Neuron (in vitro differentiated cells): Measurements from ENCODE around the gene HSD17B8.

Source experiments
- H2AFZ ChIP-seq: one replicate; pipeline ENCODE4 v1.6.1; 2013; ENCODE audit warnings: low read depth, mild to moderate bottlenecking, inconsistent platforms, low read length, moderate library complexity
- H3K27me3 ChIP-seq: one replicate; pipeline ENCODE4 v1.6.1; 2013; ENCODE audit warnings: low read length; ENCODE audit not compliant: insufficient read depth
- H3K36me3 ChIP-seq: one replicate; pipeline ENCODE4 v1.6.1; 2013; ENCODE audit warnings: low read length; ENCODE audit not compliant: insufficient read depth
- H3K4me1 ChIP-seq: one replicate; pipeline ENCODE4 v1.6.1; 2013; ENCODE audit warnings: low read length; ENCODE audit not compliant: insufficient read depth
- H3K4me3 ChIP-seq: 2 replicates; pipeline ENCODE4 v1.5.1; 2013; ENCODE audit warnings: mild to moderate bottlenecking, low read length, moderate library complexity
- H3K9me3 ChIP-seq: one replicate; pipeline ENCODE4 v1.6.1; 2013; ENCODE audit warnings: low read length

The HSD17B8 gene

GRCh38 chr6:33175436-33176069, 28.9 kb upstream of the HSD17B8 start:
- H3K9me3 ChIP-seq = no peaks in the 10 kb centered on the region
- no peak overlapping the region for H3K4me3 ChIP-seq
- no peak overlapping the region for H2AFZ ChIP-seq

GRCh38 chr6:33176906-33177305, 27.5 kb upstream of the HSD17B8 start:
- no peak overlapping the region for H2AFZ ChIP-seq
- no peaks in the 10 kb centered on the region for H3K27me3 ChIP-seq
- no peaks in the 10 kb centered on the region for H3K4me1 ChIP-seq
- H3K4me3 ChIP-seq = no peak overlapping the region
- no peaks in the 10 kb centered on the region for H3K36me3 ChIP-seq
- H3K9me3 ChIP-seq = no peaks in the 10 kb centered on the region

More at GRCh38 chr6:33175436-33176069, 28.9 kb upstream of the HSD17B8 start:
- Histone ChIP-seq H3K36me3 (no peaks in the 10 kb centered on the region), H3K27me3 (no peaks in the 10 kb centered on the region), H3K4me1 (no peaks in the 10 kb centered on the region)

- no peaks in the 10 kb centered on the region for H3K9me3 ChIP-seq
- no peak overlapping the region for H2AFZ ChIP-seq
- no peak overlapping the region for H3K4me3 ChIP-seq
- no peaks in the 10 kb centered on the region for H3K27me3 ChIP-seq
- no peaks in the 10 kb centered on the region for H3K36me3 ChIP-seq
- no peaks in the 10 kb centered on the region for H3K4me1 ChIP-seq
These were observed 26.7 kb upstream of the HSD17B8 start for GRCh38 chr6:33177552-33178446.

- H3K27me3 ChIP-seq = no peaks in the 10 kb centered on the region
These were observed 25.5 kb upstream of the HSD17B8 start for GRCh38 chr6:33178755-33179475.

GRCh38 chr6:33181141-33181540, 23.3 kb upstream of the HSD17B8 start:
- Histone ChIP-seq H3K36me3 (no peaks in the 10 kb centered on the region), H3K4me3 (no peak overlapping the region), H3K9me3 (no peaks in the 10 kb centered on the region), H2AFZ (no peak overlapping the region), H3K4me1 (no peaks in the 10 kb centered on the region), H3K27me3 (peaks cover 2% of the 10 kb centered on the region)

More at GRCh38 chr6:33178755-33179475, 25.5 kb upstream of the HSD17B8 start:
- H3K4me1 ChIP-seq = no peaks in the 10 kb centered on the region
- no peaks in the 10 kb centered on the region for H3K9me3 ChIP-seq
- H3K36me3 ChIP-seq = no peaks in the 10 kb centered on the region
- no peak overlapping the region for H3K4me3 ChIP-seq
- H2AFZ ChIP-seq = no peak overlapping the region

- H3K9me3 ChIP-seq = no peaks in the 10 kb centered on the region
- H3K36me3 ChIP-seq = no peaks in the 10 kb centered on the region
- peaks cover 2% of the 10 kb centered on the region for H3K27me3 ChIP-seq
- no peak overlapping the region for H3K4me3 ChIP-seq
- no peaks in the 10 kb centered on the region for H3K4me1 ChIP-seq
- no peak overlapping the region for H2AFZ ChIP-seq
These were observed 21.3 kb upstream of the HSD17B8 start for GRCh38 chr6:33183071-33183683.

GRCh38 chr6:33185190-33185589, 19.3 kb upstream of the HSD17B8 start:
- peaks cover 2% of the 10 kb centered on the region for H3K27me3 ChIP-seq
- H3K9me3 ChIP-seq = no peaks in the 10 kb centered on the region
- no peaks in the 10 kb centered on the region for H3K4me1 ChIP-seq
- no peaks in the 10 kb centered on the region for H3K36me3 ChIP-seq
- H3K4me3 ChIP-seq = no peak overlapping the region
- no peak overlapping the region for H2AFZ ChIP-seq

- H3K36me3 ChIP-seq = no peaks in the 10 kb centered on the region
- no peak overlapping the region for H3K4me3 ChIP-seq
- H2AFZ ChIP-seq = no peak overlapping the region
- H3K9me3 ChIP-seq = no peaks in the 10 kb centered on the region
- peaks cover 2% of the 10 kb centered on the region for H3K27me3 ChIP-seq
- H3K4me1 ChIP-seq = no peaks in the 10 kb centered on the region
These were observed 18.7 kb upstream of the HSD17B8 start for GRCh38 chr6:33185654-33186187.

GRCh38 chr6:33187809-33188208, 16.6 kb upstream of the HSD17B8 start:
- Histone ChIP-seq H3K4me3 (no peak overlapping the region), H3K27me3 (peaks cover 2% of the 10 kb centered on the region), H3K36me3 (no peaks in the 10 kb centered on the region)

GRCh38 chr6:33189164-33189563, 15.3 kb upstream of the HSD17B8 start:
- H3K36me3 ChIP-seq = peaks cover 5% of the 10 kb centered on the region
- no peak overlapping the region for H3K4me3 ChIP-seq
- H3K4me1 ChIP-seq = peaks cover 9% of the 10 kb centered on the region
- H3K9me3 ChIP-seq = no peaks in the 10 kb centered on the region
- H3K27me3 ChIP-seq = peaks cover 2% of the 10 kb centered on the region
- no peak overlapping the region for H2AFZ ChIP-seq

More at GRCh38 chr6:33187809-33188208, 16.6 kb upstream of the HSD17B8 start:
- Histone ChIP-seq H2AFZ (no peak overlapping the region), H3K9me3 (no peaks in the 10 kb centered on the region), H3K4me1 (peaks cover 9% of the 10 kb centered on the region)

GRCh38 chr6:33189625-33190448, 14.6 kb upstream of the HSD17B8 start:
- Histone ChIP-seq H3K36me3 (peaks cover 12% of the 10 kb centered on the region), H3K27me3 (peaks cover 2% of the 10 kb centered on the region), H3K4me1 (peaks cover 9% of the 10 kb centered on the region)

More at GRCh38 chr6:33189625-33190448, 14.6 kb upstream of the HSD17B8 start:
- Histone ChIP-seq H2AFZ (no peak overlapping the region), H3K9me3 (no peaks in the 10 kb centered on the region), H3K4me3 (no peak overlapping the region)
